ENCODE results near the gene BRIP1. TPM values are rescaled to one million over a fixed set of nuclear protein-coding genes. Genes with fewer than 3 reads are reported as not detected.

The BRIP1 gene
- polyA plus RNA-seq, 1 of the 3 experiments (the other 2 are of a cell fraction): 2.0 TPM

DNA sequence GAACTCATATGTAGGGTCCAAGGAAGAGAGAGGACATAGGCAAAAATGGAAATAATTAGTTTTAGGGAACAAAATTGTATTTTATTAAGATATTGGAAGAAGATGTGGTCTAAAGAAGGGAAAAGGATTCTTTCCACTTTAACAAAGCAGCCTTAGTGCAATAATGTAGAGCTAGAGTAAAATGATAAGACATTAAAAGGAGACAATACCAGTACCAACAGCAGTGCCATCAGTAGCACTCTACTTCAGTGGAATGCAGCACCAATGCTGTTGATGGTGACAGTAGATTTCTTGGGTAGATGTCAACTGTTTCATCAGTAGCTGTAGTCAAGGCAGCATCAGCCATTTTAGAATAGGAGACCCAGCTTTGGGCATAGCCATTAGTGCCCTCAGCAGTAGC, 124.3 kb downstream of the BRIP1 start:
- CTCF ChIA-PET: interaction anchor here (1.0 kb wide), 1 partner anchor 10 kb away, joined by 3 read pairs; no protein-coding TSS in a partner anchor
- POLR2A ChIA-PET: no interaction called here
- H3K9ac ChIP-seq: no peak overlapping the region
- TF ChIP-seq YY1 (IDR thresholded peaks at IDR 0.05; ENCODE audit: low read depth) (no peak), JUND (IDR thresholded peaks at IDR 0.05) (no peak), CHD2 (IDR thresholded peaks at IDR 0.05; ENCODE audit: low read length, partially characterized antibody) (no peak), GATA2 (CRISPR knock-in tag; IDR thresholded peaks at IDR 0.05) (no peak), RXRA (IDR thresholded peaks at IDR 0.05; ENCODE audit: borderline replicate concordance, low read depth) (no peak), TEAD4 (IDR thresholded peaks at IDR 0.05; ENCODE audit: borderline replicate concordance, insufficient read depth) (no peak), RCOR1 (IDR thresholded peaks at IDR 0.05; ENCODE audit: low read length) (no peak), USF1 (IDR thresholded peaks at IDR 0.05; ENCODE audit: borderline replicate concordance, low read depth) (no peak), FOXJ3 (CRISPR knock-in tag; IDR thresholded peaks at IDR 0.05) (no peak), NFIC (IDR thresholded peaks at IDR 0.05; ENCODE audit: borderline replicate concordance) (no peak), SMC3 (IDR thresholded peaks at IDR 0.05; ENCODE audit: low read depth, low read length) (no peak), FOSL2 (IDR thresholded peaks at IDR 0.05; ENCODE audit: borderline replicate concordance, low read depth) (no peak), TAF1 (IDR thresholded peaks at IDR 0.05; ENCODE audit: borderline replicate concordance, low read depth, low read length) (no peak), RAD21 (IDR thresholded peaks at IDR 0.05; ENCODE audit: low read length) (no peak)
- TF ChIP-seq, protein P1, sequence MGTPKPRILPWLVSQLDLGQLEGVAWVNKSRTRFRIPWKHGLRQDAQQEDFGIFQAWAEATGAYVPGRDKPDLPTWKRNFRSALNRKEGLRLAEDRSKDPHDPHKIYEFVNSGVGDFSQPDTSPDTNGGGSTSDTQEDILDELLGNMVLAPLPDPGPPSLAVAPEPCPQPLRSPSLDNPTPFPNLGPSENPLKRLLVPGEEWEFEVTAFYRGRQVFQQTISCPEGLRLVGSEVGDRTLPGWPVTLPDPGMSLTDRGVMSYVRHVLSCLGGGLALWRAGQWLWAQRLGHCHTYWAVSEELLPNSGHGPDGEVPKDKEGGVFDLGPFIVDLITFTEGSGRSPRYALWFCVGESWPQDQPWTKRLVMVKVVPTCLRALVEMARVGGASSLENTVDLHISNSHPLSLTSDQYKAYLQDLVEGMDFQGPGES (IDR thresholded peaks at IDR 0.05; ENCODE audit: low read depth, low read length): no peak
- TF ChIP-seq, protein P2, sequence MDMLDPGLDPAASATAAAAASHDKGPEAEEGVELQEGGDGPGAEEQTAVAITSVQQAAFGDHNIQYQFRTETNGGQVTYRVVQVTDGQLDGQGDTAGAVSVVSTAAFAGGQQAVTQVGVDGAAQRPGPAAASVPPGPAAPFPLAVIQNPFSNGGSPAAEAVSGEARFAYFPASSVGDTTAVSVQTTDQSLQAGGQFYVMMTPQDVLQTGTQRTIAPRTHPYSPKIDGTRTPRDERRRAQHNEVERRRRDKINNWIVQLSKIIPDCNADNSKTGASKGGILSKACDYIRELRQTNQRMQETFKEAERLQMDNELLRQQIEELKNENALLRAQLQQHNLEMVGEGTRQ (IDR thresholded peaks at IDR 0.05; ENCODE audit: borderline replicate concordance, low read depth, low read length): no peak
- TF ChIP-seq, protein P3, sequence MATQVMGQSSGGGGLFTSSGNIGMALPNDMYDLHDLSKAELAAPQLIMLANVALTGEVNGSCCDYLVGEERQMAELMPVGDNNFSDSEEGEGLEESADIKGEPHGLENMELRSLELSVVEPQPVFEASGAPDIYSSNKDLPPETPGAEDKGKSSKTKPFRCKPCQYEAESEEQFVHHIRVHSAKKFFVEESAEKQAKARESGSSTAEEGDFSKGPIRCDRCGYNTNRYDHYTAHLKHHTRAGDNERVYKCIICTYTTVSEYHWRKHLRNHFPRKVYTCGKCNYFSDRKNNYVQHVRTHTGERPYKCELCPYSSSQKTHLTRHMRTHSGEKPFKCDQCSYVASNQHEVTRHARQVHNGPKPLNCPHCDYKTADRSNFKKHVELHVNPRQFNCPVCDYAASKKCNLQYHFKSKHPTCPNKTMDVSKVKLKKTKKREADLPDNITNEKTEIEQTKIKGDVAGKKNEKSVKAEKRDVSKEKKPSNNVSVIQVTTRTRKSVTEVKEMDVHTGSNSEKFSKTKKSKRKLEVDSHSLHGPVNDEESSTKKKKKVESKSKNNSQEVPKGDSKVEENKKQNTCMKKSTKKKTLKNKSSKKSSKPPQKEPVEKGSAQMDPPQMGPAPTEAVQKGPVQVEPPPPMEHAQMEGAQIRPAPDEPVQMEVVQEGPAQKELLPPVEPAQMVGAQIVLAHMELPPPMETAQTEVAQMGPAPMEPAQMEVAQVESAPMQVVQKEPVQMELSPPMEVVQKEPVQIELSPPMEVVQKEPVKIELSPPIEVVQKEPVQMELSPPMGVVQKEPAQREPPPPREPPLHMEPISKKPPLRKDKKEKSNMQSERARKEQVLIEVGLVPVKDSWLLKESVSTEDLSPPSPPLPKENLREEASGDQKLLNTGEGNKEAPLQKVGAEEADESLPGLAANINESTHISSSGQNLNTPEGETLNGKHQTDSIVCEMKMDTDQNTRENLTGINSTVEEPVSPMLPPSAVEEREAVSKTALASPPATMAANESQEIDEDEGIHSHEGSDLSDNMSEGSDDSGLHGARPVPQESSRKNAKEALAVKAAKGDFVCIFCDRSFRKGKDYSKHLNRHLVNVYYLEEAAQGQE (IDR thresholded peaks at IDR 0.05; ENCODE audit: low read depth, low read length): no peak
- TF ChIP-seq, protein P4, sequence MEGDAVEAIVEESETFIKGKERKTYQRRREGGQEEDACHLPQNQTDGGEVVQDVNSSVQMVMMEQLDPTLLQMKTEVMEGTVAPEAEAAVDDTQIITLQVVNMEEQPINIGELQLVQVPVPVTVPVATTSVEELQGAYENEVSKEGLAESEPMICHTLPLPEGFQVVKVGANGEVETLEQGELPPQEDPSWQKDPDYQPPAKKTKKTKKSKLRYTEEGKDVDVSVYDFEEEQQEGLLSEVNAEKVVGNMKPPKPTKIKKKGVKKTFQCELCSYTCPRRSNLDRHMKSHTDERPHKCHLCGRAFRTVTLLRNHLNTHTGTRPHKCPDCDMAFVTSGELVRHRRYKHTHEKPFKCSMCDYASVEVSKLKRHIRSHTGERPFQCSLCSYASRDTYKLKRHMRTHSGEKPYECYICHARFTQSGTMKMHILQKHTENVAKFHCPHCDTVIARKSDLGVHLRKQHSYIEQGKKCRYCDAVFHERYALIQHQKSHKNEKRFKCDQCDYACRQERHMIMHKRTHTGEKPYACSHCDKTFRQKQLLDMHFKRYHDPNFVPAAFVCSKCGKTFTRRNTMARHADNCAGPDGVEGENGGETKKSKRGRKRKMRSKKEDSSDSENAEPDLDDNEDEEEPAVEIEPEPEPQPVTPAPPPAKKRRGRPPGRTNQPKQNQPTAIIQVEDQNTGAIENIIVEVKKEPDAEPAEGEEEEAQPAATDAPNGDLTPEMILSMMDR (IDR thresholded peaks at IDR 0.05): no peak
- no peaks in the 10 kb centered on the region for H3K4me1 ChIP-seq (ENCODE audit: control insufficient read depth in 1 of 2, insufficient read depth in 2 of 2, low read depth in 1 of 2, low read length in 1 of 2)
- H3K36me3 ChIP-seq (replicated peaks in 1 of 2; ENCODE audit: control insufficient read depth in 1 of 2, insufficient read depth in 2 of 2, low read length in 1 of 2): peaks cover 38 to 77% of the 10 kb centered on the region in 2 experiments
- no peaks in the 10 kb centered on the region for H4K20me1 ChIP-seq (ENCODE audit: insufficient read depth)
- no peaks in the 10 kb centered on the region for H3K79me2 ChIP-seq (ENCODE audit: insufficient read depth)
- H3K9me3 ChIP-seq: peaks cover 6% of the 10 kb centered on the region; the same call in 1 of the 2 replicates
- H3F3A ChIP-seq (replicated peaks; ENCODE audit: insufficient read depth): no peaks in the 10 kb centered on the region
- H3K27ac ChIP-seq (ENCODE audit: low read depth in 2 of 2, low read length in 1 of 2): no peak overlapping the region
- DNase-seq: no peak
- H2AFZ ChIP-seq (ENCODE audit: low read depth): no peak overlapping the region
- H3K4me2 ChIP-seq: no peak overlapping the region
- no peaks in the 10 kb centered on the region for H3K27me3 ChIP-seq (ENCODE audit: insufficient read depth)
- no peaks in the 10 kb centered on the region for H3K9me2 ChIP-seq
- H3K4me3 ChIP-seq (ENCODE audit: low read depth in 2 of 2, low read length in 1 of 2): no peak overlapping the region

Measured in SK-N-SH (cell line).